GM21825 (cell line): Measurements from ENCODE around the gene FGR.
A peak's percentile ranks its signal among the peaks of the same experiment; 100 is the strongest.
"Not testable (repeated sequence)": the region's sequence is repeated elsewhere in the genome, so short reads cannot be mapped to it uniquely, and the experiment has no call there.

ENCODE experiments used
- ATAC-seq: cut with Tn5 transposase; IDR thresholded peaks from one replicate; pipeline ENCODE4 v1.9.1; 2021; ENCODE audit warnings: mild to moderate bottlenecking, moderate library complexity; ENCODE audit not compliant: unreplicated experiment

The FGR gene

GRCh38 chr1:27660300-27660835 lies 25.4 kb upstream of the FGR start:
- ATAC-seq: no peak

GRCh38 chr1:27659497-27660299 lies 24.7 kb upstream of the FGR start:
- peak; percentile 60 for ATAC-seq

- ATAC-seq: peak; percentile 16
Observed at GRCh38 chr1:27658951-27659496, 24.0 kb upstream of the FGR start.

GRCh38 chr1:27656157-27656893 lies 21.3 kb upstream of the FGR start:
- no peak for ATAC-seq

GRCh38 chr1:27655151-27655937 lies 20.4 kb upstream of the FGR start:
- no peak for ATAC-seq

GRCh38 chr1:27652111-27652864 lies 17.3 kb upstream of the FGR start:
- no peak for ATAC-seq

- no peak for ATAC-seq
Observed at GRCh38 chr1:27650539-27651175, 15.7 kb upstream of the FGR start.

GRCh38 chr1:27650171-27650538 lies 15.2 kb upstream of the FGR start:
- ATAC-seq: no peak

GRCh38 chr1:27649306-27649635 lies 14.3 kb upstream of the FGR start:
- no peak for ATAC-seq

- no peak for ATAC-seq
Observed at GRCh38 chr1:27648602-27649305, 13.8 kb upstream of the FGR start.

- no peak for ATAC-seq
Observed at GRCh38 chr1:27647328-27647727, 12.3 kb upstream of the FGR start.

GRCh38 chr1:27646676-27647075 lies 11.7 kb upstream of the FGR start:
- no peak for ATAC-seq

GRCh38 chr1:27645071-27645415 lies 10.1 kb upstream of the FGR start:
- no peak for ATAC-seq

- no peak for ATAC-seq
Observed at GRCh38 chr1:27644369-27645070, 9.5 kb upstream of the FGR start.

- no peak for ATAC-seq
Observed at GRCh38 chr1:27643600-27644368, 8.8 kb upstream of the FGR start.

GRCh38 chr1:27640514-27640913 lies 5.5 kb upstream of the FGR start:
- ATAC-seq: not testable (repeated sequence)

- no peak for ATAC-seq
Observed at GRCh38 chr1:27638805-27639204, 3.8 kb upstream of the FGR start.
